Liver (tissue), 9 donors: ENCODE measurements around the gene LAMP5. TPM values are rescaled to one million over a fixed set of nuclear protein-coding genes. Genes with fewer than 3 reads are reported as not detected.

Experiments
- DNase-seq: peaks from one replicate; pipeline ENCODE4 v3.0.0-alpha.2; 2017; ENCODE audit warnings: low spot score
- H3K27ac ChIP-seq, 2 donors: one replicate each; pipeline ENCODE4 v1.7.0; 2013; ENCODE audit warnings: inconsistent platforms in 2 of 2, low read length in 2 of 2, control low read depth in 1 of 2, low read depth in 1 of 2, mild to moderate bottlenecking in 1 of 2
- H3K27me3 ChIP-seq, 4 donors: one replicate each; pipeline versions ENCODE4 v1.6.1 to v1.7.0; 2013; ENCODE audit warnings: low read length in 3 of 4, inconsistent platforms in 1 of 4, mild to moderate bottlenecking in 1 of 4, moderate library complexity in 1 of 4; ENCODE audit not compliant: control insufficient read depth in 4 of 4, insufficient read depth in 4 of 4
- H3K36me3 ChIP-seq, 4 donors: one replicate each; pipeline versions ENCODE4 v1.6.1 to v1.7.0; 2013; ENCODE audit warnings: low read length in 3 of 4, mild to moderate bottlenecking in 3 of 4, low read depth in 1 of 4, moderate library complexity in 1 of 4; ENCODE audit not compliant: control insufficient read depth in 4 of 4, insufficient read depth in 3 of 4
- H3K4me1 ChIP-seq, 4 donors: one replicate each; pipeline versions ENCODE4 v1.6.1 to v1.7.0; 2013; ENCODE audit warnings: low read length in 3 of 4, mild to moderate bottlenecking in 3 of 4, moderate library complexity in 1 of 4; ENCODE audit not compliant: control insufficient read depth in 4 of 4, insufficient read depth in 4 of 4
- H3K4me3 ChIP-seq, 3 donors: one replicate each; pipeline versions ENCODE4 v1.6.1 to v1.7.0; 2013; ENCODE audit warnings: low read length in 3 of 3, control low read depth in 1 of 3, low read depth in 1 of 3, mild to moderate bottlenecking in 1 of 3
- H3K9ac ChIP-seq, 2 donors: one replicate each; pipeline ENCODE4 v1.7.0; 2013; ENCODE audit warnings: low read length in 2 of 2, mild to moderate bottlenecking in 2 of 2, moderate library complexity in 2 of 2, control low read depth in 1 of 2, low read depth in 1 of 2
- H3K9me3 ChIP-seq, 4 donors: one replicate each; pipeline versions ENCODE4 v1.6.1 to v1.7.0; 2013; ENCODE audit warnings: low read length in 3 of 4; ENCODE audit not compliant: control insufficient read depth in 4 of 4
- ATF3 ChIP-seq: IDR thresholded peaks from 2 replicates; pipeline ENCODE4 v1.6.1; 2016; ENCODE audit warnings: antibody characterized with exemption
- CTCF ChIP-seq: fragments of 150-350 bp; IDR thresholded peaks from 2 replicates; pipeline ENCODE4 v1.5.1; 2017; ENCODE audit warnings: improper control_type of control experiment, low read depth, low read length; ENCODE audit not compliant: missing input control
- FOXA1 ChIP-seq: IDR thresholded peaks from 2 replicates; pipeline ENCODE4 v1.6.1; 2016; ENCODE audit warnings: antibody characterized with exemption
- FOXA2 ChIP-seq: IDR thresholded peaks from 2 replicates; pipeline ENCODE4 v1.6.1; 2016; ENCODE audit warnings: antibody characterized with exemption
- HNF4G ChIP-seq: IDR thresholded peaks from 2 replicates; pipeline ENCODE4 v1.6.1; 2016; ENCODE audit warnings: antibody characterized with exemption
- JUND ChIP-seq, 2 donors: IDR thresholded peaks; 2 replicates each; pipeline ENCODE4 v1.6.1; 2016; ENCODE audit warnings: antibody characterized with exemption in 2 of 2
- MAX ChIP-seq: IDR thresholded peaks from 2 replicates; pipeline ENCODE4 v1.6.1; 2016; ENCODE audit warnings: antibody characterized with exemption
- NR2F2 ChIP-seq: IDR thresholded peaks from 2 replicates; pipeline ENCODE4 v1.6.1; 2016; ENCODE audit warnings: antibody characterized with exemption
- RAD21 ChIP-seq, 2 donors: IDR thresholded peaks; 2 replicates each; pipeline ENCODE4 v1.6.1; 2016; ENCODE audit warnings: antibody characterized with exemption in 2 of 2, mild to moderate bottlenecking in 2 of 2
- REST ChIP-seq: IDR thresholded peaks from 2 replicates; pipeline ENCODE4 v1.6.1; 2016; ENCODE audit warnings: antibody characterized with exemption, mild to moderate bottlenecking
- RXRA ChIP-seq, 2 donors: IDR thresholded peaks; 2 replicates each; pipeline ENCODE4 v1.6.1; 2017 to 2018; ENCODE audit warnings: antibody characterized with exemption in 2 of 2, mild to moderate bottlenecking in 1 of 2
- SP1 ChIP-seq: IDR thresholded peaks from 2 replicates; pipeline ENCODE4 v1.6.1; 2018; ENCODE audit warnings: antibody characterized with exemption, mild to moderate bottlenecking
- YY1 ChIP-seq: IDR thresholded peaks from 2 replicates; pipeline ENCODE4 v1.6.1; 2016; ENCODE audit warnings: antibody characterized with exemption, mild to moderate bottlenecking
- ZBTB33 ChIP-seq: IDR thresholded peaks from 2 replicates; pipeline ENCODE4 v1.6.1; 2016; ENCODE audit warnings: antibody characterized with exemption
- WGBS: extraction: QIAGEN DNeasy Blood & Tissue Kit; methylation state at CpG from one replicate; pipeline ENCODE4 v1.1.7; 2013; 5-methylcytosine and 5-hydroxymethylcytosine counted together
- polyA plus RNA-seq, 2 donors: library from polyadenylated mRNA; stranded (reverse) in 1 of 2; unstranded in 1 of 2; fragments of 200-250 nt in 1 of 2; fragments of >200 nt in 1 of 2; fragmentation: Nextera tagmentation in 1 of 2; extraction: Ambion mirVana in 1 of 2; gene quantifications; one replicate each; pipeline versions ENCODE4 v1.2.1 to v1.2.3, GENCODE V29; 2013 to 2015
- total RNA-seq, 2 donors: library from RNA; depleted of rRNA; stranded (reverse); fragments of >200 nt; gene quantifications; one replicate each; pipeline ENCODE4 v1.2.3, GENCODE V29; 2014
- donor health status: healthy.
- donor health status: healthy.
- donor health status: healthy.
- donor health status: healthy.
- donor health status: healthy.

The LAMP5 gene
- total and polyA plus RNA-seq, 4 donors = 0.08 to 0.09 TPM; not detected in 2

GRCh38 chr20:9510911-9511310 lies 3.5 kb upstream of the LAMP5 start:
- TF ChIP-seq FOXA2 (no peak), ATF3 (no peak), RAD21 (IDR thresholded peaks at IDR 0.05) (no peak), SP1 (no peak)
- no peaks in the 10 kb centered on the region for H3K36me3 ChIP-seq
- H3K27ac ChIP-seq = no peak overlapping the region
- WGBS = 50% methylated on average over 5 of the region's 5 CpGs
- H3K4me3 ChIP-seq = no peak overlapping the region
- peaks cover 0 to 18% (median 9%) of the 10 kb centered on the region in 4 donors for H3K27me3 ChIP-seq
- no peaks in the 10 kb centered on the region for H3K9me3 ChIP-seq
- no peak for DNase-seq
- H3K4me1 ChIP-seq = peaks cover 0 to 9% (median 1%) of the 10 kb centered on the region in 4 donors
- H3K9ac ChIP-seq = no peak overlapping the region

- Histone ChIP-seq H3K9me3 (no peaks in the 10 kb centered on the region), H3K27me3 (peaks cover 0 to 15% (median 8%) of the 10 kb centered on the region in 4 donors), H3K9ac (no peak overlapping the region), H3K36me3 (no peaks in the 10 kb centered on the region), H3K4me1 (peaks cover 0 to 11% (median 1%) of the 10 kb centered on the region in 4 donors), H3K4me3 (no peak overlapping the region), H3K27ac (no peak overlapping the region)
- 2% methylated on average over 9 of the region's 9 CpGs for WGBS
- no peak for DNase-seq
- TF ChIP-seq NR2F2 = no peak
- no peak for TF ChIP-seq MAX
- TF ChIP-seq ATF3 = no peak
Observed at GRCh38 chr20:9514072-9514460, 324 bp upstream of the LAMP5 start.

GRCh38 chr20:9515214-9515585 lies 810 bp downstream of the LAMP5 start:
- H3K4me3 ChIP-seq = no peak overlapping the region
- DNase-seq = no peak

GRCh38 chr20:9515741-9516233 lies 1.4 kb downstream of the LAMP5 start:
- Histone ChIP-seq H3K9ac (no peak overlapping the region), H3K4me3 (no peak overlapping the region), H3K36me3 (no peaks in the 10 kb centered on the region), H3K27ac (no peak overlapping the region), H3K27me3 (peaks cover 0 to 13% (median 7%) of the 10 kb centered on the region in 4 donors), H3K9me3 (no peaks in the 10 kb centered on the region), H3K4me1 (peaks cover 0 to 11% (median 1%) of the 10 kb centered on the region in 4 donors)
- DNase-seq = no peak
- WGBS = 4% methylated on average over 38 of the region's 38 CpGs
- TF ChIP-seq ZBTB33 = no peak
- TF ChIP-seq HNF4G = no peak
- TF ChIP-seq REST = no peak
- no peak for TF ChIP-seq MAX
- no peak for TF ChIP-seq YY1
- TF ChIP-seq RAD21 (IDR thresholded peaks at IDR 0.05) = no peak
- TF ChIP-seq ATF3 = no peak
- no peak for TF ChIP-seq FOXA1
- no peak for TF ChIP-seq SP1
- no peak for TF ChIP-seq CTCF
- TF ChIP-seq JUND (IDR thresholded peaks at IDR 0.05) = no peak
- TF ChIP-seq FOXA2 = no peak
- TF ChIP-seq RXRA (IDR thresholded peaks at IDR 0.05) = no peak

More at GRCh38 chr20:9515214-9515585, 810 bp downstream of the LAMP5 start:
- Histone ChIP-seq H3K27me3 (peaks cover 3 to 13% (median 8%) of the 10 kb centered on the region in 4 donors), H3K4me1 (peaks cover 0 to 11% (median 1%) of the 10 kb centered on the region in 4 donors), H3K9me3 (no peaks in the 10 kb centered on the region), H3K9ac (no peak overlapping the region), H3K27ac (no peak overlapping the region), H3K36me3 (no peaks in the 10 kb centered on the region)
- TF ChIP-seq HNF4G = no peak
- WGBS = 4% methylated on average over 13 of the region's 13 CpGs
